GM12801 (cell line): Measurements from ENCODE around the gene COMT.

Source experiments
- CTCF ChIP-seq: IDR thresholded peaks from one replicate; pipeline ENCODE4 v1.5.1; 2011; ENCODE audit warnings: control low read depth; ENCODE audit not compliant: insufficient read length; ENCODE audit errors: extremely low read depth

Gene COMT

GRCh38 chr22:20009018-20009491, 67.5 kb downstream of the COMT start:
- no peak for TF ChIP-seq CTCF

GRCh38 chr22:20009582-20010306, 68.2 kb downstream of the COMT start:
- no peak for TF ChIP-seq CTCF

- no peak for TF ChIP-seq CTCF
These were observed 68.9 kb downstream of the COMT start for GRCh38 chr22:20010307-20011122.

GRCh38 chr22:20011123-20011992, 69.8 kb downstream of the COMT start:
- no peak for TF ChIP-seq CTCF

- no peak for TF ChIP-seq CTCF
These were observed 70.6 kb downstream of the COMT start for GRCh38 chr22:20011993-20012740.

DNA sequence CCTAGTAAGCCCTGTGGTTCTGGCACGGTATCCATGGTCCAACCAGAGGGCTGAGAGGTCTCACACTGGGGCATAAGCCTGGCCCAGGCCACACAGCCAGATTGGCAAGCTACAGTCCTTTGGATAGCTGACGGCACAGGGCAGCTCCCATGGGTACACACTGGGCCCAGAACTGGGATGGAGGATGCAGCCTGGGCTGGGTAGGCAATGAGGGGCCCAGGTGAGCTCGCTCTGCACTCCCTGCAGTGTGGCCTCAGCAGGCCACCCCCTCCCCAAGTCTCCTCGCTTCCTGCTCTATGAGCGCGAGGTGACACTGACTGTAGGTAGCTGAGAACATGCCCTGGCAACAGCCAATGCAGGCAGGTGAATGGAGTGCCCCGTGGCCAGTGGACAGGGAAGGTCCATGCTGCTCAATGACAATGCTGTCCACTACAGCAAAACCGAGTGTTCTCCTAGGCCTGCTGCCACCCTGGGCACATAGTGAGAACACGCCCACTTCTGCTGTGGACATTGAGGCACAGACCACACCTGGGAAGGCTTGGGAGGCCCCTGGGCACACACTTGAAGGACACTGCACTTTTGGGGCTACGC, 71.3 kb downstream of the COMT start:
- TF ChIP-seq CTCF = no peak
